ENCODE data around the gene BANF2.

The BANF2 gene

DNA sequence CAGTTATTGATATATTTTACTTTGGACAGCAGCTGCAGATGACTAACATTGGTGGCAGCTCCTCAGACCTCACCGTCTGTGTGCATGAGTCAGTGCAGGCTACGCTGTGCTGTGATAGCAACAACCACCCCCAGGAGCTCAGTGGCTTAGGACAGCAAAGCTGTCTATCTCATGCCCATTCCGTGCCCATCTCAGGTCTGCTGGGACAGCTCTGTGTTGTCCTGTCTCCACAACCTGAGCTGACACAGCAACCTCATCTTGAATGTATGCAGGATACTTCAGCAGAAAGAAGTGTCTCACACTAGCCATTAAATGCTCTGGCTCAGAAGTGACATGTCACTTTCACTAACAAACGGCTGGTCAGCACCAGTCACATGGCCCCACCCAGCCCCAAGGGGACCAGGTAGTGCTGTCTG is 47.7 kb downstream of the BANF2 start:
- no peak overlapping the region for H3K27ac ChIP-seq (ENCODE audit: poor library complexity, severe bottlenecking)
- H3K27me3 ChIP-seq (ENCODE audit: insufficient read depth, poor library complexity, severe bottlenecking) = no peaks in the 10 kb centered on the region
- H3K9me3 ChIP-seq (ENCODE audit: severe bottlenecking) = no peaks in the 10 kb centered on the region
- TF ChIP-seq, protein P1, sequence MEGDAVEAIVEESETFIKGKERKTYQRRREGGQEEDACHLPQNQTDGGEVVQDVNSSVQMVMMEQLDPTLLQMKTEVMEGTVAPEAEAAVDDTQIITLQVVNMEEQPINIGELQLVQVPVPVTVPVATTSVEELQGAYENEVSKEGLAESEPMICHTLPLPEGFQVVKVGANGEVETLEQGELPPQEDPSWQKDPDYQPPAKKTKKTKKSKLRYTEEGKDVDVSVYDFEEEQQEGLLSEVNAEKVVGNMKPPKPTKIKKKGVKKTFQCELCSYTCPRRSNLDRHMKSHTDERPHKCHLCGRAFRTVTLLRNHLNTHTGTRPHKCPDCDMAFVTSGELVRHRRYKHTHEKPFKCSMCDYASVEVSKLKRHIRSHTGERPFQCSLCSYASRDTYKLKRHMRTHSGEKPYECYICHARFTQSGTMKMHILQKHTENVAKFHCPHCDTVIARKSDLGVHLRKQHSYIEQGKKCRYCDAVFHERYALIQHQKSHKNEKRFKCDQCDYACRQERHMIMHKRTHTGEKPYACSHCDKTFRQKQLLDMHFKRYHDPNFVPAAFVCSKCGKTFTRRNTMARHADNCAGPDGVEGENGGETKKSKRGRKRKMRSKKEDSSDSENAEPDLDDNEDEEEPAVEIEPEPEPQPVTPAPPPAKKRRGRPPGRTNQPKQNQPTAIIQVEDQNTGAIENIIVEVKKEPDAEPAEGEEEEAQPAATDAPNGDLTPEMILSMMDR (IDR thresholded peaks at IDR 0.05; ENCODE audit: poor library complexity, severe bottlenecking) = no peak
- ATAC-seq (ENCODE audit: low read depth) (peak; percentile 100), DNase-seq (ENCODE audit: low spot score) (no peak)
- peaks cover 4% of the 10 kb centered on the region for H3K4me1 ChIP-seq (ENCODE audit: insufficient read depth, poor library complexity, severe bottlenecking)
- H3K36me3 ChIP-seq (ENCODE audit: low read depth) = no peaks in the 10 kb centered on the region
- no peak overlapping the region for H3K4me3 ChIP-seq (ENCODE audit: severe bottlenecking)

DNA sequence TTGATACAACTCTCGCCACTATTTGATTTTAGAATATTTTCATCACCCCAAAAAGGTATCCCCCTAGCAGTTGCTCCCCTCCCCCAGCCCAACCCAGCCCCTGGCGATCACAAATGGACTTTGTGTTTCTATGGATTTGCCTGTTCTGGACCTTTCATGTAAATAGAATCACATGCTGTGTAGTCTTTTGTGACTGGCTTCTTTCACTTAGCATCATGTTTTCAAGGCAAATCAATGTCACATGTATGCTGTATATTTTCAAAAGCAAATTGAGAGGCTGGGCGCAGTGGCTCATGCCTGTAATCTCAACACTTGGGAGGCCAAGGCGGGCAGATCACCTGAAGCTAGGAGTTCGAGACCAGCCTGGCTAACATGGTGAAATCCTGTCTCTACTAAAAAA is 48.5 kb downstream of the BANF2 start:
- no peak overlapping the region for H3K4me3 ChIP-seq (ENCODE audit: severe bottlenecking)

DNA sequence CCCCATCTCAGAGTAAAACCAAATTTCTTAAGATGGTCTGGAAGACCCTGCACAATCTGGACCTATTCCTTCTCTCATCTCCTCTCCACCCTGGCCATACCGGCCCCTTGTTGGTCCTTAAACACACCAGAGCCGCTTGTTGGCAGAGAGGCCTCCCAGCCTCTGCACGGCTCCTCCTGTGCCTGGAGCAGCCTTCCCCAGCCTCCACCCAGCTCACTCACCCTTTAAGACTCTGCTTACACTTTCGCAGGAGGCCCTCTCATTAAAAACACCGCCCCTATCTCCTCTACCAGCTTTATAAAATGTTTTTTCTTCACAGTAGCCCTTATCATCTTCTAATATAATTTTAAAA is 49.8 kb downstream of the BANF2 start:
- Histone ChIP-seq H3K27ac (ENCODE audit: poor library complexity, severe bottlenecking) (no peak overlapping the region), H3K36me3 (ENCODE audit: low read depth) (no peaks in the 10 kb centered on the region), H3K4me3 (ENCODE audit: severe bottlenecking) (no peak overlapping the region), H3K27me3 (ENCODE audit: insufficient read depth, poor library complexity, severe bottlenecking) (peaks cover 3% of the 10 kb centered on the region), H3K4me1 (ENCODE audit: insufficient read depth, poor library complexity, severe bottlenecking) (peaks cover 4% of the 10 kb centered on the region), H3K9me3 (ENCODE audit: severe bottlenecking) (no peaks in the 10 kb centered on the region)
- ATAC-seq (ENCODE audit: low read depth) (no peak), DNase-seq (ENCODE audit: low spot score) (no peak)
- TF ChIP-seq, protein P1 (IDR thresholded peaks at IDR 0.05; ENCODE audit: poor library complexity, severe bottlenecking) = no peak

More for the DNA sequence above, 48.5 kb downstream of the BANF2 start:
- Histone ChIP-seq H3K4me1 (ENCODE audit: insufficient read depth, poor library complexity, severe bottlenecking) (peaks cover 4% of the 10 kb centered on the region), H3K36me3 (ENCODE audit: low read depth) (no peaks in the 10 kb centered on the region), H3K27ac (ENCODE audit: poor library complexity, severe bottlenecking) (no peak overlapping the region), H3K27me3 (ENCODE audit: insufficient read depth, poor library complexity, severe bottlenecking) (no peaks in the 10 kb centered on the region), H3K9me3 (ENCODE audit: severe bottlenecking) (no peaks in the 10 kb centered on the region)
- TF ChIP-seq, protein P1 (IDR thresholded peaks at IDR 0.05; ENCODE audit: poor library complexity, severe bottlenecking) = no peak
- no peak for DNase-seq (ENCODE audit: low spot score)
- no peak for ATAC-seq (ENCODE audit: low read depth)

DNA sequence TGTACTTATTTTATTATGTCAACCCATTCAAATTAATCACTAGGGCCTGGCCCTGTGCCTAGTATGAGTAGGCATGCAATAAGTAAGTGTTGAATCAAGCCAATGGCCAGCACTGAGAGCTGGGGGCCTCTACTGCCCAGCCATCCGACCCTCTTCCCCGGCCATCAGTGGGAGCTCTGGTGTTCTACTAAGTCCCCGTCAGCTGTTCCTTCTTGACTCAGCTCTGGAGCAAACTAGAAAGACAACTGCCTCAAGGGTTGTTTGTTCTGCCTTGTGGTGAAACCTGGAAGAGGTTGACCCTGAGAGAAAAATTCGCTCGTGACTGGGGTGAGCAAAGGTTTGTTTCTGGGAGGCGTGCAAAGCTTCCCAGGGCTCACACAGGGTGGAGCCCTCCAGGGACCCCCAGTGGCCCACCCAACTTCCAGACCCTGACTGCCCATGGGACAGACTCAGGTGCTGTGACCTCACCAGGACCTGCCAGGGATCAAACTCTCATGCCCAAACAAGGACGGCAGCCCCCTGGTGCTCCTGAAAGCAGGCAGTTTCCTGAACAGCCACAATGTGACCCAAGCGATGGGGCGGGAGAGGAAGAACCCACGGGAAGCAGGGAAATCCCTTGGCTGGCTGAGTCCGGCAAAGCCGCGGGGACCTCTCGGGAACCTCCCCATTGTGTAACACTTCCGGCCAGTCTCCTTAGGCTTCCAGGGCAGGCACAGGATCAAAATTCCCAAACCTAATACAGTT is 50.4 kb downstream of the BANF2 start:
- Histone ChIP-seq H3K4me3 (ENCODE audit: severe bottlenecking) (no peak overlapping the region), H3K27me3 (ENCODE audit: insufficient read depth, poor library complexity, severe bottlenecking) (peaks cover 3% of the 10 kb centered on the region), H3K4me1 (ENCODE audit: insufficient read depth, poor library complexity, severe bottlenecking) (peaks cover 4% of the 10 kb centered on the region), H3K36me3 (ENCODE audit: low read depth) (no peaks in the 10 kb centered on the region), H3K9me3 (ENCODE audit: severe bottlenecking) (no peaks in the 10 kb centered on the region), H3K27ac (ENCODE audit: poor library complexity, severe bottlenecking) (no peak overlapping the region)
- no peak for DNase-seq (ENCODE audit: low spot score)
- ATAC-seq (ENCODE audit: low read depth) = no peak
- TF ChIP-seq, protein P1 (IDR thresholded peaks at IDR 0.05; ENCODE audit: poor library complexity, severe bottlenecking) = no peak

DNA sequence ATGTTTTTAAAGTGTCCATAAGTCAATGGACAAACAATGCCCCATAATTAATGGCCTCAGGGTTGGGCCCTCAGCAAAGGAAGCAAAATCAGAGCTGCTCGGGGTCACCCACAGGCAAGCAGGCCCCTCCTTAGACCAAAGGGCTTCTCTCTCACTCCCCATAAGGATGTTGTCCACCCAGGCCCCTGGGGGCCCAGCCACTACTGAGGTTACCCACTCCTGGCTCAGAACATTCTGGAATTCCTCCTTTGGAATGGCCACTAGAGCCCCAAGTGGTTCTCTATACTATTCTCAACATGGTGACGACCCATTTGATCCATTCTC is 50.9 kb downstream of the BANF2 start:
- no peak for DNase-seq (ENCODE audit: low spot score)
- H3K9me3 ChIP-seq (ENCODE audit: severe bottlenecking) = no peaks in the 10 kb centered on the region
- TF ChIP-seq, protein P1 (IDR thresholded peaks at IDR 0.05; ENCODE audit: poor library complexity, severe bottlenecking) = no peak

More for the DNA sequence above, 50.9 kb downstream of the BANF2 start:
- H3K27ac ChIP-seq (ENCODE audit: poor library complexity, severe bottlenecking) = no peak overlapping the region
- no peak overlapping the region for H3K4me3 ChIP-seq (ENCODE audit: severe bottlenecking)
- H3K36me3 ChIP-seq (ENCODE audit: low read depth) = no peaks in the 10 kb centered on the region
- ATAC-seq (ENCODE audit: low read depth) = no peak
- peaks cover 4% of the 10 kb centered on the region for H3K4me1 ChIP-seq (ENCODE audit: insufficient read depth, poor library complexity, severe bottlenecking)
- peaks cover 3% of the 10 kb centered on the region for H3K27me3 ChIP-seq (ENCODE audit: insufficient read depth, poor library complexity, severe bottlenecking)

Data from RWPE2 (cell line).